ENCODE data around the gene CDH12.
A peak's percentile ranks its signal among the peaks of the same experiment; 100 is the strongest.
"Not testable (repeated sequence)": the region's sequence is repeated elsewhere in the genome, so short reads cannot be mapped to it uniquely, and the experiment has no call there.

The CDH12 gene

DNA sequence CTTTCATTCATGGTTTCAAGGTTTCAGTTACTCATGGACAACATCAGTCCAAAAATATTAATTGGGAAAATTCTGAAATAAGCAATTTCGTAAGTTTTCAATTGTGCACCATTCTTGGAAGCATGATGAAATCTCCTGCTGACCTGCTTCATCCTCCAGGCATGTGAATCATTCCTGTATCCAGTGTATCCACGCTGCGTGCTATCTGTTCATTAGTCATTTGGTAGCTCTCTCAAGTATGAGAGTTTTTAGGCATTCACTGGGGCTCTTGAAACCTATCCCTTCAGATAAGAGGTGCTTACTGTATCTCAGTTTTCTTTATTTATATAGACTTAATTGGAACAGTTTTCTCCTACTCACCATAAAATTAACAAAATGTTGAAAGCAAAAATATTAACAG, 293.0 kb downstream of the CDH12 start:
- DNase-seq (ENCODE audit: low read depth in 2 of 2) = peak; percentile 83

DNA sequence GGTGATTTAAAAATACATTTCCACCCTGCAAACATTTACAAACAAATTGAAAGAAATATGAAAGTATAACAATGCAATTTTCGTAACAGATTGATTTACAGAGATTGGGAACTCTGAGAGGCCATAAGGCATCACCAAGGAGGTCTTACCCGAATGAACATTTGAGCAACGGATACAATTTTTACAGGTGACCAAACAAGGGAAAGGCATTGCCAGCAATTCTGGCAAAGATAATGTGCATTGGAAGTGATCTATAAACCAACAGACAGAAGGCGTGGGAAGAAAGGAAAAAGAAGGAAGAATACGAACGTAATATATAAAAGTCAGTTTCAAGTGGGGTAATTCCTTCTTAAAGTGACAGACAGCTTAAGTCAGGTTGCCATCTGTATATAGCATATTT, 295.9 kb downstream of the CDH12 start:
- DNase-seq (ENCODE audit: low read depth in 2 of 2) = no peak

DNA sequence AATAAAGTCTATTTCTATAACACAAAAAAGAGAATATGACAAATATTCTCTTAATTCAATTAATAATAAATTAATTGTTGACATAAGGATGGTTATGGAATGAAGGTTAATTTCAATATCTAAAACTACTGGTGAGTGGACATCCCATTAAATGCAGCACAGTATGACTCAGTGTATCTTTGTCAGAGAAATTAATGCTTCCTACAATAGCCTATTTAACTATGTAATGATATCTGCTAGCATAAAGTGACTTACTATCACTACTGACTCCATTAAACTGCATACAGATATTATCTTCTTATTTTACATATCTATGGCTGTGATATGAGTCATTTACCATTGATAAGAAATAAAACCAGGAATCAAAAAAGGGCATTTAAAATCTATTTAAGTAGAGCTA, 298.7 kb downstream of the CDH12 start:
- no peak for DNase-seq (ENCODE audit: low read depth in 2 of 2)

DNA sequence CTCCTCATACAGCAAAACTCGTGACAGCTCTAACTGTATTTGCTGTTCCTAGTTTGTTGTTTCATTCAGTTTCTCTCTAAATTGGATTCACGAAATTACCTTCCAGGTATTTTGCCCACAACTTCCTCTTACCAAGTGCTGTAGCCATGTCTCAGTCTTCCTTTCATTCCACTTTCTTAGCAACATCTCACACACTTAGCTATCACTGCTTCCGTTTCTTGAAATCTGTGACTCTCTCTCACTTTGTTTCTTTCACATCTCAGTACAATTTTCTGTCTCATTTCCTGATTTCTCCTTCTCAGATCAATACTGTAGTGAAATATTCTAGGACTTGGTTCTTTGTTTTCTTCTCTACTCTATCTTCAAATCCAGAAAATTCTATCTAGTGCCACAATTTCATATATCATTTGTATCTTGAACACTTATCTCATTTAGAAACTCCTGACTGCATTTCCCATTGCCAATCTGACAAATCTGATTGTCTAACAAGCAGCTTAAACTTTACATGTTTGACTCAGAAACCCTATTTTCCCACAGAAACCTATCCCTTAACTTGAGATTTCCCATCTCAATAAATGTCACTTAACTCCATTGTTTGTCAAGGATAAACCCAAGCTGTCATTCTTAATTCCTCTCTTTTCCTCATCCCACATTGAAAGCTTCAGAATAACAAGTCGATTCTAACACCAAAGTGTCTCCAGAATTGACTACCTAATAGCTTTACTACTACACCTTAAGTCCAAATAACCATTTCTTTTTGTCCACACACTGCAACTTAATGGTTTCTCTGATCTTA, 303.1 kb downstream of the CDH12 start:
- no peak for DNase-seq (ENCODE audit: low read depth in 2 of 2)

DNA sequence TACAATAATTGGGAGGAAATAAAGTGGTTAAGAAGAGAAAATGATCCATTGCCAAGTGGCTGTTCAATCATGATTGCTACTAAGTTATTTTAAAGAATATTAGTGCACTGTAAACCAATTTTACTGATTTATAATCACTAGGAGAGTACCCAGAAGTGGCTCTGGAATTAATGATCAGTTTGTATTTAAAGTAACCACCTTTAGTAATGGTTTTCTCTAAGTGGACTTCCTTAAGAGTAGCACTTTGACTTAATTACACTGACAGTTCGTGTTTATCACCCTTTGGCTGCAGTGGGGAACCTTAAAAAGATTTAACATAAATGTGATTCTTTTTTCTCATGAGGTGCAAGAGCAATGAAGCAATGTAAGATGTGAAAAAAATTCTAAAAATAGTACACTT, 310.8 kb downstream of the CDH12 start:
- no peak for DNase-seq (ENCODE audit: low read depth in 2 of 2)

DNA sequence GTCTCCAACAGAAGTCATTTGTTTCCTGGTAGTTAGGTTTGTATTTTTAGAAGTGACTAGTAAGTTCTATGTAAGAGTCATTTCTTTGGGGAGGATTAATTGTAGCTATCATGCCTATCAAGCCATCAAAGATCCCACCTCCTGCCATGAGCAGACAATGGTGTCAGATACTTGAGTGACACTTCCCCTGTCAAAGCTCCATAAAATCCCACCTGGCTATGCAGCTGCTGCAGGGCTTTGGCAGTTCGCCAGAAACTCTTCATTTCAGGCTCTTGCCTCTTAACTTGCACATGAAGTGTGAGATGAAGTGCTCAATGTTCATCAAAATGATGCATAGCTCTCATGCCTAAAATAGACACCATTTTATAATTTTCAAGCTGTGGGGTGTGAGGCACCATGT, 312.1 kb downstream of the CDH12 start:
- DNase-seq (ENCODE audit: low read depth in 2 of 2) = no peak

DNA sequence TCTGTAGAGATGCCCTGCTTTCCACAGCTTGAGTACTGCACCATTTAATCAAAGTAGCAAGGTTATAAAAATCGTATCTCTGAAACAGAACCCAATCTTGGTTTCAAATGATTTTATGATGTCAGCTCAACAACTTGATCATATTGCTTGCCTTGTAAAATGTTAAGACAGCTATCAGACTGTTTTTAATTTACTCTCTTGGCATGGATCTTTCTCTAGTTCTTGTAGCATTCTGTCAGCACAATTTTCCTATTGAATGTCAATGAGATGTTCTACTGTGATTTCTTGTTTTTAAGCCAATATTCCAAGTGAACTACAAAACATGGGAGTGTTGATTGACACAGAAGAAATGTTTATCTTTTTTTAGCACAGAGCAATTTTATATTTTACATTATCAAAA, 313.4 kb downstream of the CDH12 start:
- no peak for DNase-seq (ENCODE audit: low read depth in 2 of 2)

DNA sequence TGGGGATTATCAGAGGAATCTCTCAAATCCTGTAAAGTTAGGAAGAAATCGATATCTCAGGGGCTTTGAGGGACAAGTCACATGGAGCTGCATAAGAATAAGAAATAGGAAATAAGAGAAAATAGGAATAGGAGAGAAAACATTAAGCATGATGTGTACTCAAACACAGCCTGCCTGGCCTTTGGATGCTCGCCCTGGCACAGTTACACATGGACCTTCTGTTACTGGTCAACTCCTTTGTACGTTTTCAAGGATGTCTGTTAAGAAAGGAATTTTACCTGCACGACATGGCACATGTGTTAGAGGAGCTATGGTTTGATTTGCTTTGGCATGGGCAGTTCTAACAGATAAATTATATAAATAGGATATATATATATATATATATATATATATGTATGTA, 321.2 kb downstream of the CDH12 start:
- DNase-seq (ENCODE audit: low read depth in 2 of 2) = no peak

DNA sequence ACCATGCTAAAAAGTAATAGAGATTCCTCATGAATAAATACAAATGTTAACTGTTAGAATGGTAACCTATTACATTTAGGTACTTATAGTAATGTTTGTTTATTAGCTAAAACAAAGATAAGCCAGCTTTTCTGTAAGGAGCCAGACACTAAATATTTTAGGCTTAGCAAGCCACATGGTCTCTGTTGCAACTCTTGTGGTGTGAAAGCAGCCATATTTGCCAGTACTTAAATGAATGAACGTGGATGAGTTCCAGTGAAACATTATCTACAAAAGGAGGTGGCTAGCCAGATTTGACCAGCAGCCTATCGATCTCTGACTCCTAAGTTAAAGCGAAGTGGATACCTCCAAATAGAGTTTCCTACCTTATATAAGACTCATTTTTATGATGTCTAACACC, 331.6 kb downstream of the CDH12 start:
- no peak for DNase-seq (ENCODE audit: low read depth in 2 of 2)

DNA sequence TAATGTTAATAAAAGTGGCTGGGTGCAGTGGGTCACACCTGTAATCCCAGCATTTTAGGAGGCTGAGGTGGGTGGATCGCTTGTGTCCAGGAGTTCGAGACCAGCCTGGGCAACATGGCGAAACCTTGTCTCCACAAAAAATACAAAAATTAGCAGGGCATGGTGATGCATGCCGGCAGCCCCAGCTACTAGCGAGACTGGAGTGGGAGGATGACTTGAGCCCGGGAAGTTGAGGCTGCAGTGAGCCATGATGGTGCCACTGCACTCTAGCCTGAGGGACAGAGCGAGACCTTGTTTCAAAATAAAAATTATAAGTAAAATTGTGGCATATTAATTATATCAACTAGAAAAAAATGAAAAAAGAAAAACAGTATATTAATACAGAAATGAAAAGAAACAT, 336.6 kb downstream of the CDH12 start:
- DNase-seq (ENCODE audit: low read depth in 2 of 2) = not testable (repeated sequence)

DNA sequence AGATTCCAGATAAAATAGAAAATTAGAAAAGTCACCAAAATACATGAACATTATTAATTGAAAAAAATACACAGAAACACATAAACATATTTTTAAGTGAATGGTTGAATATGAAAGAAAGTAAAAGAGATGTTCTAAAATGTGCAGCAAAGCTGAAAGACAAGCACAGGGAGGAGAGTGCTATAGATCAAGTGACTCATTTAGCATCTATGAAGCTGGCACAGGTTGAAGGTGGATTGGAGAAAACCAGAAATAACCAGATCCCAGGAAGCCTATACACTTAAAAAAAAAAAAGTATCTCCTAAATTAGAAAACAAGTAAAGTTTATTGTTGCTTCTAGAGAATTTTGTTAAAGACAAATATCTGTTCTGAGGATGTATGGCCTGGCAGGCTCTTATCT, 338.9 kb downstream of the CDH12 start:
- no peak for DNase-seq (ENCODE audit: low read depth in 2 of 2)

DNA sequence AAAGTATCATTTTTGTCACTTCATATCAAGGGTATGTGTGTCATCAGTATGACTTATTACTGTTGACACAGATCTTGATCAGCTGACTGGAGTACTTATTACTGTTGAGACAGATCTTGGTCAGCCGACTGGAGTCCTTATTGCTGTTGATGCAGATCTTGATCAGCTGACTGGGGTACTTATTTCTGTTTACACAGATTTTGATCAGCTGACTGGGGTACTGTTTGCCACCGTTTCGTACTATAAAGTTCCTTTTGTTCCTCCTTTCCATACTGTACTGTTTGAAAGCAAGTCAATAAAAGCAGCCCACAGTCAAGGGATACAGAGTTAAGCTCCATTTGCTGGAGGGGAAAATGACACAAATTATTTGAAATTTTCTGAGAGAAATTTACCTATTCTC, 347.3 kb downstream of the CDH12 start:
- no peak for DNase-seq (ENCODE audit: low read depth in 2 of 2)

DNA sequence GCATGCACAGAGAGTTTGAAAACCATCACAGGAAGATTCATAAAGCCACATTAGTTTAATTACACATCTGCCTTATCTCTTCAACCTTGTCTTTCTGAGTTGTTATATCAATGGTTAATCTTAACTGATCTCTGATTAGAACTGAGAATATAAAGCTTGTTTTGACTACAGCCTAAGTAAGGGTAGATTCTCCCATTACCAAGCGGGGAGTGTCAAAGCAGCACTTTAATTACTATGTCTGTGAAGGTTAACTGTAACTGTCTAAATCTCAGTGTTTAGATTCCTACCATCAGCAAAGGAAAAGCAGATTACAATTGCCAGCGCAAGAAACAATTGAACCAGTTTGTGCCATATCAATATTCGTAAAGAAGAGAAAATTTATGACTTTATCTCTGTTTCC, 348.7 kb downstream of the CDH12 start:
- DNase-seq (ENCODE audit: low read depth in 2 of 2) = no peak

DNA sequence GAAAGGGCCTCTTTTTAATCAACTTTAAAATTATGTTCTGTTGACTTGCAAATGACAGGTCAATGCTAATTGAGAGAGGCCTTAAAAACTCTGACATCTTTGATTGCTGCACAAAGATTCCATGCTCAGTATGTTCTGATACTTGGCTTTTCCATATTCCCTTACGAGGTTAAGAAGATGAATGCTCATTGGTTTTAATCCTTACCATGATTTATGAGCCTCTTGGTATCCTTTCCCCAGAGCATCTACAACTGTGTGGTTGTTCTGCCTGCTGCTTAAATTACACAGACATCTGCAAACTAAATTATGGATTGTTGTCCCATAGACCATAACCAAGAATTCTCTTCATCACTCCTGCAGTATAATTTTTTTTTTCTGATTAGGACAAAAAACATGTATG, 352.6 kb downstream of the CDH12 start:
- DNase-seq (ENCODE audit: low read depth in 2 of 2) = no peak

DNA sequence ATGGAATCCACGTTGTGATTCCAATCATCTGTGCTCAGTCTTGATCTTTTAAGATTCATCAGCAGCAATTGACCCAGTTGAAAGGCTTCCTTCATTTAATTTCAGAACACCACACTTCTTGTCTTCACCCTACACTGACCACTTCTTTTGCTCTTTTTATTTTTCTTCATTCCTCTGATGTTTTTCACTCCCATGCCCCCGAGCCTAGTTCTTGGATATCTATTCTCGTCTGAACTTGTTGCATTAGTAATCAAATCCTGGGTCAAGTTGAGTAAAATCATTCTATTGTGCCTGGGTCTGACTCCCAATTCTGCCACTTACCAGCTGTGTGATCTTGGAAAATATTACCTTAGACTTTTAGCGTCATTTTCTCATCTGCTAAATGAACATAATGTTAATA, 356.5 kb downstream of the CDH12 start:
- DNase-seq (ENCODE audit: low read depth in 2 of 2) = no peak

DNA sequence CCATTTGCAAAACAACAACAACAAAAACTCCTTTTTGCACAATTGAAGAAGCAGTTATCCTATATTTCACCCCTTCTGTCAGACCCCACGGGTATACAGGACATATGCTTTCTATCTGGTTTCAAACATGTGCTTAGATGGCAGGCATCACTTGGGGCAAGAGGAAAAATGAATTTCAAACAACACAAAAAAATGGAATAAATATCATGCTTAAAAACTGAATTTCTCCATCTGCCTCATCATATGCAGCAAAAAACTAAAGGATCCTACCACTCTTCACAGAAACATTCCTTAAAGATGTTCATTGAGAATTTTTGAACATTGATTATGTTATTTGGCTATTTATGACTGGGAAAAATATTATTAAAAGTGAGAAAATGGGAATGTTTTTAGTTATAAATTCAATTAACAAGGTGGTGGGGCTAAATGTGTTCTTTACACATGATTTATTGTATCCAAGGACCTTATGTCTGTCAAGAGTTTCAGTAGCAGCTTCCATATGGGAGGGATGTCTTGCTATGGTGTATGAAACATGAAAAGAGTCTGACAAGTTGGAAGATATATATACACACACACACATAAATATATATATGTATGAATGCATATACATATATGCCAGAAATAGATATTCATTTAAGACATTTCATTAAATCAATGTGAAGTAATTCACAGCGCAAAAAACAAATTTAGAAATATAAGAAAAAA, 358.0 kb downstream of the CDH12 start:
- DNase-seq (ENCODE audit: low read depth in 2 of 2) = no peak

DNA sequence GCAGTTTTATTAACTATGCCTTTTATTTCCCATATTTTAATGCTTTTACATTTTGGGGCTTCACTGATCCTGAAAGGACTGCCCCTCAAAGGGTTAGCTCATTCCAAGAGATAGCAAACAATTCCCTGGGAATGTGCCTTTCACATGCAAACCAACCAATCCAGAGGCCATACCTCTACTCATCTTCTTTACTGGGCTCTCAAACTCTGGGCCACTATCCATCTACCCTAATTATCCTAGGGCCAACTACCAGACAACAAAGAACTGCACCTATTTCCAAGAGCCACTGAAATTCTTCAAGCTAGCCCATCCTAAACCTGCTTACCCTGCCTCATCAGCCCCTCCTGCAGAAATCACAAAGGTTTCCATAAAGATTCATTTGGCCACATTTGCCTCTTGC, 364.7 kb downstream of the CDH12 start:
- no peak for DNase-seq (ENCODE audit: low read depth in 2 of 2)

DNA sequence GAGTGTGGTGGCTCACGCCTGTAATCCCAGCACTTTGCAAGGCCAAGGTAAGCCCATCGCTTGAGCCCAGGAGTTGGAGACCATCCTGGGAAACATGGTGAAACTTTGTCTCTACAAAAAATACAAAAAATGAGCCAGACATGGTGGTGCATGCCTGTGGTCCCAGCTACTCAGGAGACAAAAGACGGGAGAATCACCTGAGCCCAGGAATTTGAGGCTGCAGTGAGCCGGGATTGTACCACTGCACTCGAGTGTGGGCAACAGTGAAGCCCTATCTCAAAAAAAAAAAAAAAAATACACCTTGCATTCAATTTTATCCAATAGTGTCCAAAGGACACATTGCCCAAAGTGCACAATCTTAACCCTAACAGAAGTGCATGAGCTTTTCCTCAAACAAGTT, 372.8 kb downstream of the CDH12 start:
- DNase-seq (ENCODE audit: low read depth in 2 of 2) = no peak

DNA sequence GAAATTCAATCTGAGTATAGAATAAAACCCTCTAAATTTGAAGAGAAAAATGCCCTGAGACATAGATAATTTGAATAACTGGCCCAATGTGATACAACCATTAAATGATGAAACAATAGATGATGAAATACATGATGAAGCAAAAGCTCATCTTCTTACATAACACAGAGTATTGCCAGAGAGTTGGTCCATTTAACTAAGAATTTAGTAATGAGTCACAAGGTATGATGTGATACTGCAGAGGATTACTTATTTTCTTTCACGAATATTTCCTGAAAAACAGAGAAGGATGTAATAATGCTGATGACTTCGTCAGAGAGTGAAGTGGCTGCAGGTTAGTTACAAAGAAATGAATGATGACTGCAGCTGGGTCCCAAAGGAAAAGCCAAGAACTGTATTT, 379.3 kb downstream of the CDH12 start:
- no peak for DNase-seq (ENCODE audit: low read depth in 2 of 2)

DNA sequence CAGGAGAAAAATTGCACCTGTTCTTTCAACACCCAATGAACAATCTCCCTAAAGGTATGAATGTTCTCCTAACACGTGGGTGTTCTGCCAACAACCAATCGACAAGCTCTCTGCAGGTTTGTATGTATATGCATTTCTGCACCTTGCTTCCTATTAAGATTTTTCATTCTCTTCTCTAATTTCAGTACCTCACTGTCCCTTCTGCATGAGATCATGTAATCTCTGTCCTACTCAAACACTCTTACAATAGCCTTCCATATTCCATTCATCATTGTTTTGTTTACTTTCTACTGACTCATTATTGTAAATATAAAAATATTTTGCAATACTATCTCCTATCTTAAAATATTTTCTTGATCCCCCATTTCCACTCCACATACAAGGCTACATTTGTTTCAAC, 382.0 kb downstream of the CDH12 start:
- DNase-seq (ENCODE audit: low read depth in 2 of 2) = no peak

DNA sequence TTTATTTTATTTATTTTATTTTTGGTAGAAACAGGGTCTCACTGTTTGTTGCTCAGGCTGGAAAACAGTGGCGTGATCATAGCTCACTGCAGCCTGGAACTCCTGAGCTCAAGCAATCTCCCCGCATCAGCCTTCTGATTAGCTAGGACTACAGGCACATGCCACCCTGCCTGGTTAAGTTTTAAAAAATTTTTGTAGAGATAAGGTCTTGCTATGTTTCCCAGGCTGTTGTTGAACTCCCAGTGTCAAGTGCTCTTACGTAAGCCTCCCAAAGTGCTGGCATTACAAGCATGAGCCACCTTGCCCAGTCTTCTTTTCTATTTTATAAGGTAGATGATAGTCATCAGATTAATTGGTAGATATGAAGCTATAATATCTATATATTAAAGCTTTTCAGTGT, 382.7 kb downstream of the CDH12 start:
- DNase-seq (ENCODE audit: low read depth in 2 of 2) = no peak

DNA sequence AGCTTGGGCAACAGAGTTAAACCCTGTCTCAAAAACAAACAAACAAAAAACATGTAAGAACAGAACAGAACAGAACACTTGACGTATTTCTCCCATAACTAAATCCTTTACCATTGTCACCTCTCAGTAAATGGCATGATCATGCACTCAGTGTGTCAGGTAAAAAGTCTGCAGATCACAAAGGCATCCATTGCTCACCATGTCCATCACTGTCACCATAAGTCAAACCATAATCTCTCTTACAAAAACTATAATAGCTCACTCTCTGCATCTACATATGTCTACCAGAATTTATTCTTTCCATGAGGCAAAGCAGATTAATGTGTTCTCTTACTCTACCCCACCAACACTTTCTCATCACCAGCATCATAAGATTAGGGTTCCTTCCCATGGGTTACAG, 387.5 kb downstream of the CDH12 start:
- no peak for DNase-seq (ENCODE audit: low read depth in 2 of 2)

DNA sequence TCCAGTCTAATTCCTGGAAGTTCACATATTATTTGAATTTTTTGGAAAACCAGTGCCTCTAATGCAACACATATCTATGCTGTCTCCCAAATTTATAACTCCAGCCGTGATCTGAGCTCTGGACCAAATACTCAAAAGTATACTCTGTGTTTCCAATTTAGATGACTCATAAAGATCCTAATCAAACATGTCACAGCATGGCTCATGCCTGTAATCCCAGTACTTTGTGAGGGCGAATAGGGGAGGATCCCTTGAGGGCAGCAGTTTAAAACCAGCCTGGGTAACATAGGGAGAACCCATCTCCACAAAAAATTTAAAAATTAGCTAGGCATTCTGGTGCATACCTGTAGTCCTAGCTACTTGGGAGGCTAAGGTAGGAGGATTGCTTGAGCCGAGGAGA, 388.0 kb downstream of the CDH12 start:
- no peak for DNase-seq (ENCODE audit: low read depth in 2 of 2)

DNA sequence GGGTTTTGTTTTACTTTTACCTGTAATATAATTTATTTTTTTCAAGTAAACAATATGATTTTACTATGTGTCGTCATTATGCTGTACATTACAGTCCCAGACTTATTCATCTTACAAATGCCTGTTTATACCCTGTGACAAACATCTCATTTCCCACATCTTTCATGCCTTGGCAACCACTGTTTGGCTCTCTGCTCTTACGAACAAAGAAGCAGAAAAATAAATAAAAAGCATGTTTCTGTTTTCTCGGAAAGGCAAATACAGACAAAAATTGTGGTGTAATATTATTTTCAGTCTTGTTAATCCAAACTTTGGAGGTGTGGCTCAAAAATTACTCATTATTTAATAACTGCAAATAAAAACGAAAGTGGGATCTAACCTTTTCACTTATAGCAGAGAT, 393.0 kb downstream of the CDH12 start:
- DNase-seq (ENCODE audit: low read depth in 2 of 2) = no peak
